D721Med (cell line): ENCODE measurements around the gene VWA3B.

Experiments used
- DNase-seq: peaks from one replicate; pipeline ENCODE4 v3.0.0; 2011; ENCODE audit warnings: low spot score; ENCODE audit not compliant: insufficient read length
- FAIRE-seq: peaks from 2 replicates; lab custom pipeline; 2011; peaks lifted over from hg19 to GRCh38; lab: Jason Lieb, UNC
- CTCF ChIP-seq: IDR thresholded peaks from 2 replicates; pipeline ENCODE4 v1.5.1; 2012; ENCODE audit warnings: mild to moderate bottlenecking, control low read depth; ENCODE audit not compliant: insufficient read depth; ENCODE audit errors: missing control alignments

VWA3B gene

DNA sequence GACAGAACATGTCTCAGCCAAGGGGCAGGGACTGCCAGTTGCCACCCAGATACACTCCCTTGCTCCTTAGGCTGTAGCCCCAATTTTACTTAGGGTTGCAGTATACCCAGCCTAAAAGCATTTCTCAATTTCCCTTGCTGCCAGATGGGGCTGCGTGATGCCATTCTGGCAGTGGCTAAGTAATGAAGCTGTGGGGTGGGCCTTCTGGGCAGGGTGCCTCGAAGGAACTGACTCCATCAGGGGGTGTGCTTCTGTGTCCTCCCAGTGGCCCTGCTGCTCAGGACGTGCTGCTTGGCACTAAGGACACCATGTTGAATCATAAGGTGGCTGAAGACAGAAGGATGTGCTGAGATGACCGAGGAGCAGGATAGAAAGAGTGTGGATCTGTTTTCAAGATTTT lies 74.2 kb downstream of the VWA3B start:
- no peak for TF ChIP-seq CTCF
- FAIRE-seq (no peak), DNase-seq (no peak)

GRCh38 chr2:98164256-98164655 lies 77.3 kb downstream of the VWA3B start:
- no peak for DNase-seq
- FAIRE-seq, result no peak
- no peak for TF ChIP-seq CTCF

DNA sequence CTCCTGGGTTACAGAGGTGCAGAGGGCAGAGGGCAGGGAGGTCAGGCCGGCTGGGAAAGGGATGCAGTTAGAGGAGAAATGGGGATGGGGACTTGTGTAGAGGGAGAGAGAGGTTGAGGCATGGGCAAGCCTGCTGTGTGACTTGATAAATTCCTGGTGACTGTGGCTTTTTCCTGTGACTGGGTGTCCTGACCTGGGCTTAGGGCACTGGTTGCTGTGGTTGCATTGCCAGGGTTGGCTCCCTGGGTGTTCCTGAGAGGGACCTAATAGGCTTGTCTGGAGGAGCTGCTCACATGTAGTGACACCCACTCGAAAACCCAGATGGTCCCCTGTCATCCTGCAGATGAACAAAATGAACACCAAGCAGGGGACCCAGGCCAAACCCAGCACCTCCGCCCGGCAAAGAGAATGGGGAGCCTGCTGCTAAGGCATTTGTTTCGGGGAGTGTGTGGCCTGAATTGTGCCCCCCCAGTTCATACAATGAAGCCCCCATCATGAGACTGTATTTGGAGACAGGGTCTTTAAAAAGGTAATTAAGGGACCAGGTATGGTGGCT lies 78.6 kb downstream of the VWA3B start:
- no peak for FAIRE-seq
- no peak for TF ChIP-seq CTCF
- DNase-seq, result no peak

DNA sequence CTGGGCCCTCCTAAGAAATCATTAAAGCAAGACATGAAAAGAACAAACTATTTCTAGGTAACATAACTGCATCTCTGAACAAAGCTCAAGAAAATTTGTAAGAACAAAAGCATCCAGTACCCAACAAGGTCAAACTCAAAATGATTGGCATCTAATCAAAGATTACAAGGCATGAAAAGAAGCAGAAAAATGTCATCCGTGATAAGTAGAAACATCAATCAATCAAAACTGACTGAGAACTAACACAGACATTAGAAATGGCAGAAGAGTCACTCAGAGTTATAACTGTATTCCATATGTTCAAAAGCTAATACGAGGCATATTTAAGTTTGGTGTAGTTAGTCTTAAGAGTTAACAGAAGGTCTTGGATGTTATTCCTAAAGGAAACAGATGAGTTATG lies 80.9 kb downstream of the VWA3B start:
- FAIRE-seq (no peak), DNase-seq (no peak)
- TF ChIP-seq CTCF, result no peak

DNA sequence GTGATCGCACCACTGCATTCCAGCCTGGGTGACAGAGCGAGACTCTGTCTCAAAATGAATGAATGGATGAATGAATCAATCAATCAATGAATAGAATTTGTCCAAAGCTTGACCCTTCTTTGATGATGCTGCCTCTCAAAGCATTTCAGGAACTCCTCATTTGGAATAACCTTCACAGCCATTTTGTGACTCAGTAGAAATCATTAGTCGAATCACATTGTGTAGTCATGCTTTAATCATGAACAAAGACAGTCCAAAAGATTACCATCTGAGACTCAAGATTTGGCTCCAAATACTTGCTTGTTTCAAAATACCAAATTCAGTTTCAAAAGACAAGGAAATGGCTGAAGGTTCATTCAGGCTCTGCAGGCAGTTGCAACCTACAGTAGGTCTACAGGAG lies 83.1 kb downstream of the VWA3B start:
- no peak for TF ChIP-seq CTCF
- FAIRE-seq, result no peak
- DNase-seq, result no peak

DNA sequence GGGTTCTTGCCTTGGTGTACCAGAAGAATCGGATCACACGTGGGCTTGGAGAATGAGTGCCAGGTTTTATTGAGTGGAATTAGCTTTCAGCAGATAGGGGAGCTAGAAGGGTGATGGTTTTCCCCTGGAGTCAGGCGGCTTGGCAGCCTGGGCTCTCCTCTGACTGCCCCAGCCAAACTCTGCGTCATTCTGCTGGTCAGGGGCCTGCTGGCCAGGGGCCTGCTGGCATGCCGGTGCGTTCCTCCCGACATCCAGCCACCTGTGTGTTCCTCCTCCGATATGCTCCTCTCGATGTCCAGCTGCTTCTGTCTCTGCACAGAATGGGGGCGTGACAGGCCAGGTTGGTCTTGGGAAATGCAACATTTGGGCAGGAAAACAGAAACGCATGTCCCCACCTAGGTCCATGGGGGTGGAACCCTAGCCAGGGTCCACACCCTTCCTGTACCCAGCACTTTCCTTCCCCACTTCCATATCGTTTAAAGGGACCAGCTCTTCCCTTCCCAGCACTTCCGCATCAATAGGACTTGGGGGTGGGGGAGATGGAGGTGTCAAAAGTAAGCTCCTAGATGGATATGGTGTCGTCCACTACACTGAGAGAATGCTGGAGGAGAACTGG lies 85.3 kb downstream of the VWA3B start:
- TF ChIP-seq CTCF, result no peak
- FAIRE-seq, result no peak
- no peak for DNase-seq

DNA sequence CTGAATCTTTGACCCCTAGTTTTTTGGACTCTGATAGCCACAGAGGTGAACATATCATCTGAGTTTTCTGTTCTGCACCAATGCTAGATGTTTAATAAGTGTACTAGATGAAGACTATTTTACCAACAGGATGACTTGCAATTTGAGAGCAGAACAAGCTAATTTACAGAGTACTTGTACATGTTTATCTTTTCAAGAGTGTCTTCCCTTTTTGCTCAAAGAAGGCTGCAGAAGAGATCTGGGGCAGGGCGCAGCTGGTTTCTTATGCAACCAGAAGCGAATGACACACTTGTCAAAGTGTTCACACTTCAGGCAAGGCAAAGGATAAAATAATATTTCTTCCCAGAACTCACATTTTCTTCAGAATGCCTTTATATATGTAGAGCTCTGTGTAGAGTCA lies 86.0 kb downstream of the VWA3B start:
- FAIRE-seq, result no peak
- TF ChIP-seq CTCF, result no peak
- no peak for DNase-seq
